CD4-positive, alpha-beta T cell treated with Interleukin-4 for 1 hour (primary cell): ENCODE results near the gene CDK4.
A peak's percentile ranks its signal among the peaks of the same experiment; 100 is the strongest.

ENCODE experiments used
- DNase-seq, 2 donors: peaks; one replicate each; pipeline ENCODE4 v3.0.0-alpha.2; 2020 to 2022

CDK4 gene

GRCh38 chr12:57737467-57738460 lies 14.3 kb downstream of the CDK4 start:
- no peak for DNase-seq

GRCh38 chr12:57736741-57737466 lies 15.2 kb downstream of the CDK4 start:
- DNase-seq: no peak

- DNase-seq: no peak
Measured at GRCh38 chr12:57735952-57736740, 16.0 kb downstream of the CDK4 start.

- no peak for DNase-seq
Measured at GRCh38 chr12:57735198-57735855, 16.8 kb downstream of the CDK4 start.

GRCh38 chr12:57734591-57734990 lies 17.5 kb downstream of the CDK4 start:
- no peak for DNase-seq

- no peak for DNase-seq
Measured at GRCh38 chr12:57733928-57734327, 18.2 kb downstream of the CDK4 start.

- DNase-seq: no peak
Measured at GRCh38 chr12:57732726-57733593, 19.1 kb downstream of the CDK4 start.

- DNase-seq: no peak
Measured at GRCh38 chr12:57732270-57732669, 19.8 kb downstream of the CDK4 start.

- no peak for DNase-seq
Measured at GRCh38 chr12:57731411-57732080, 20.6 kb downstream of the CDK4 start.

GRCh38 chr12:57730336-57731067 lies 21.6 kb downstream of the CDK4 start:
- no peak for DNase-seq

- DNase-seq: no peak
Measured at GRCh38 chr12:57729321-57729844, 22.7 kb downstream of the CDK4 start.

- DNase-seq: no peak
Measured at GRCh38 chr12:57727758-57728395, 24.2 kb downstream of the CDK4 start.

GRCh38 chr12:57726884-57727757 lies 25.0 kb downstream of the CDK4 start:
- no peak for DNase-seq

GRCh38 chr12:57726151-57726883 lies 25.8 kb downstream of the CDK4 start:
- DNase-seq: peak in 1 of 2 donors; percentile 42

GRCh38 chr12:57725851-57726150 lies 26.3 kb downstream of the CDK4 start:
- DNase-seq: no peak

- no peak for DNase-seq
Measured at GRCh38 chr12:57724936-57725740, 27.0 kb downstream of the CDK4 start.
